Measurements from ENCODE around the gene GSE1.

GRCh38 chr16:85623250-85623649 is 10.1 kb downstream of the GSE1 start:
- TF ChIP-seq CTCF (IDR thresholded peaks at IDR 0.05) (no peak), POLR2A (IDR thresholded peaks at IDR 0.05) (no peak)

Measured in right lobe of liver (tissue), 4 donors.